ENCODE results near the gene PRPF4. TPM values are rescaled to one million over a fixed set of nuclear protein-coding genes. Genes with fewer than 3 reads are reported as not detected.
"Not testable (repeated sequence)": the region's sequence is repeated elsewhere in the genome, so short reads cannot be mapped to it uniquely, and the experiment has no call there.

The PRPF4 gene
- total RNA-seq, 1 donor from 2014 or later, result 20.8 TPM

- no peak for TF ChIP-seq CTCF (IDR thresholded peaks at IDR 0.05)
- Mint-ChIP-seq H3K27me3 (ENCODE audit: low read depth) (no peaks in the 10 kb centered on the region), H3K9me3 (ENCODE audit: low read depth) (peaks cover 2% of the 10 kb centered on the region), H3K4me3 (ENCODE audit: unreplicated experiment) (no peak overlapping the region), H3K4me1 (ENCODE audit: low read depth) (no peaks in the 10 kb centered on the region), H3K36me3 (ENCODE audit: low read depth) (peaks cover 5% of the 10 kb centered on the region), H3K27ac (ENCODE audit: unreplicated experiment) (no peak overlapping the region)
- no peak for DNase-seq (ENCODE audit: low spot score)
These were observed 29.6 kb upstream of the PRPF4 start for GRCh38 chr9:113245894-113246293.

DNA sequence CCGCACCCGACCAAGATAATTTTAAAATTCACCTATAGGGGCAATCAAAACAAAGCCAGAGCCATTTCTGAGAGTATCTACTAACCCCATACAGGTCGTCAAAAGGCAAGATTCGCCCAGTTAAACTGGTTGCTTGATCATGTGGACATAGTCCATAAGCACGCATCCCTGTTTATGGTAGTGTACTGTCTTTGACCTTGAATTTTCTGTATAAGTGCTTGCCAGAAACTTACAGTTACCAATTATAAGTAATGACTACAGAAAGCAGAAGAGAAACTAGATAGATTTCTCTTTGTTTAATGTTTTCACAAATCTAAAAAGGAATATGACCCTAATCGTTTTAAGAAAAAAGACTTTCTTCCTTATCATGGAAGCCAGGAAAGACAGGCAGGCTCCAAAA lies 28.5 kb upstream of the PRPF4 start:
- Mint-ChIP-seq H3K4me3 (ENCODE audit: unreplicated experiment) (no peak overlapping the region), H3K9me3 (ENCODE audit: low read depth) (peaks cover 2% of the 10 kb centered on the region), H3K27me3 (ENCODE audit: low read depth) (no peaks in the 10 kb centered on the region), H3K4me1 (ENCODE audit: low read depth) (no peaks in the 10 kb centered on the region), H3K27ac (ENCODE audit: unreplicated experiment) (no peak overlapping the region), H3K36me3 (ENCODE audit: low read depth) (peaks cover 5% of the 10 kb centered on the region)
- TF ChIP-seq CTCF (IDR thresholded peaks at IDR 0.05), result no peak
- no peak for DNase-seq (ENCODE audit: low spot score)

- no peak for DNase-seq (ENCODE audit: low spot score)
- no peaks in the 10 kb centered on the region for H3K4me1 Mint-ChIP-seq (ENCODE audit: low read depth)
- H3K4me3 Mint-ChIP-seq (ENCODE audit: unreplicated experiment), result no peak overlapping the region
- H3K27me3 Mint-ChIP-seq (ENCODE audit: low read depth), result no peaks in the 10 kb centered on the region
- H3K9me3 Mint-ChIP-seq (ENCODE audit: low read depth), result peaks cover 2% of the 10 kb centered on the region
- TF ChIP-seq CTCF (IDR thresholded peaks at IDR 0.05), result no peak
- no peak overlapping the region for H3K27ac Mint-ChIP-seq (ENCODE audit: unreplicated experiment)
- H3K36me3 Mint-ChIP-seq (ENCODE audit: low read depth), result peaks cover 5% of the 10 kb centered on the region
These were observed 27.8 kb upstream of the PRPF4 start for GRCh38 chr9:113247640-113248039.

DNA sequence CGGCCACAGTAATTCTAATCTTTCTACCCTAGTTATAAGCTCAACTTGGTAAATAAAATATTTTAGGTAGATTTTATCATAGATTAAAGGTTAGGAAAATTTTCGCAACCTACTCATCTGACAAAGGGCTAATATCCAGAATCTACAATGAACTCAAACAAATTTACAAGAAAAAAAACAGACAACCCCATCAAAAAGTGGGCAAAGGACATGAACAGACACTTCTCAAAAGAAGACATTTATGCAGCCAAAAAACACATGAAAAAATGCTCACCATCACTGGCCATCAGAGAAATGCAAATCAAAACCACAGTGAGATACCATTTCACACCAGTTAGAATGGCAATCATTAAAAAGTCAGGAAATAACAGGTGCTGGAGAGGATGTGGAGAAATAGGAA lies 25.8 kb upstream of the PRPF4 start:
- H3K4me3 Mint-ChIP-seq (ENCODE audit: unreplicated experiment); DNase-seq (ENCODE audit: low spot score); H3K9me3 Mint-ChIP-seq (ENCODE audit: low read depth); H3K27ac Mint-ChIP-seq (ENCODE audit: unreplicated experiment); H3K36me3 Mint-ChIP-seq (ENCODE audit: low read depth); H3K27me3 Mint-ChIP-seq (ENCODE audit: low read depth); H3K4me1 Mint-ChIP-seq (ENCODE audit: low read depth): not testable (repeated sequence)

DNA sequence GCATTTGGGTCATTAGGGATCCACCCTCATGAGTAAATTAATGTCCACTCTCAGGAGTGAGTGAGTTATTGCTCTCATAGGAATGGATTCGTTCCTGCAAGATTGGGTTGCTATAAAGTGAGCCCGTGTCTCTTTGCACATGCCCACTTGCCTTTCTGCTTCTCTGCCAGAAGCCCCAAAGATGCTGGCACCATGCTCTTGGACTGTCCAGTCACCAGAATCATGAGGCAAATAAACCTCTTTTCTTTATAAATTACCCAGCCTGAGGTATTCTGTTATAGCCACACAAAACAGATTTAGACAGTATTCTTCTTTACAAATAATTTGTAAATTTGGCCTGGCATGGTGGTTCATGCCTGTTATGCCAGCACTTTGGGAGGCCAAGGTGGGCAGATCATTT lies 24.7 kb upstream of the PRPF4 start:
- peaks cover 2% of the 10 kb centered on the region for H3K9me3 Mint-ChIP-seq (ENCODE audit: low read depth)
- no peak for DNase-seq (ENCODE audit: low spot score)
- no peaks in the 10 kb centered on the region for H3K27me3 Mint-ChIP-seq (ENCODE audit: low read depth)
- TF ChIP-seq CTCF (IDR thresholded peaks at IDR 0.05), result no peak
- no peak overlapping the region for H3K27ac Mint-ChIP-seq (ENCODE audit: unreplicated experiment)
- H3K36me3 Mint-ChIP-seq (ENCODE audit: low read depth), result peaks cover 5% of the 10 kb centered on the region
- H3K4me1 Mint-ChIP-seq (ENCODE audit: low read depth), result no peaks in the 10 kb centered on the region
- H3K4me3 Mint-ChIP-seq (ENCODE audit: unreplicated experiment), result no peak overlapping the region

- Mint-ChIP-seq H3K9me3 (ENCODE audit: low read depth) (peaks cover 2% of the 10 kb centered on the region), H3K4me3 (ENCODE audit: unreplicated experiment) (no peak overlapping the region), H3K27me3 (ENCODE audit: low read depth) (no peaks in the 10 kb centered on the region), H3K4me1 (ENCODE audit: low read depth) (no peaks in the 10 kb centered on the region), H3K27ac (ENCODE audit: unreplicated experiment) (no peak overlapping the region), H3K36me3 (ENCODE audit: low read depth) (peaks cover 14% of the 10 kb centered on the region)
- TF ChIP-seq CTCF (IDR thresholded peaks at IDR 0.05), result no peak
- no peak for DNase-seq (ENCODE audit: low spot score)
These were observed 20.5 kb upstream of the PRPF4 start for GRCh38 chr9:113254991-113255390.

Data from chondrocyte (in vitro differentiated cells).